ENCODE data around the gene TFPT. TPM values are rescaled to one million over a fixed set of nuclear protein-coding genes. Genes with fewer than 3 reads are reported as not detected.

The TFPT gene
- total and polyA plus RNA-seq, 4 donors = 2.4 to 5.6 (median 4.2) TPM

DNA sequence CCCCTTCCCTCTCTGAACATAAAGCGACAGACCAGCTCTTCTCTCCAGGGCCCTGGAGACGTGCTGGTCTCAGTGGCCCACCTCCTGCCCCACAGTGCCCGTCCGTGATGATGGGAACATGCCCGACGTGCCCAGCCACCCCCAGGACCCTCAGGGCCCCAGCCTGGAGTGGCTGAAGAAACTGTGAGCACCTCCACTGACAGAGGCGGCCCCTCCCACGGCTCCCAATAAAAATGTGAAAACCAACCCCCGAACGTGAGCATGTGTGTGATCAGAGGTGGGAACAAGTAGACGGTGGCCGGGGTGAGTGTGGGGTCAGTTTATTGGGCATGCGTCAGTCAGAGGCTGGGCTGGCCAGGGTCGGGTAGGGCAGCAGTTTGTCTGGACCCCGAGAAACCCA lies 8.7 kb downstream of the TFPT start:
- peaks cover 14 to 47% (median 18%) of the 10 kb centered on the region in 4 donors for H3K36me3 ChIP-seq (ENCODE audit: control insufficient read depth in 4 of 4, insufficient read depth in 3 of 4, low read depth in 1 of 4, low read length in 3 of 4)
- WGBS = 89% methylated on average over 15 of the region's 15 CpGs
- no peak for TF ChIP-seq TAF1 (conservative IDR thresholded peaks at IDR 0.05)
- TF ChIP-seq, protein P1, sequence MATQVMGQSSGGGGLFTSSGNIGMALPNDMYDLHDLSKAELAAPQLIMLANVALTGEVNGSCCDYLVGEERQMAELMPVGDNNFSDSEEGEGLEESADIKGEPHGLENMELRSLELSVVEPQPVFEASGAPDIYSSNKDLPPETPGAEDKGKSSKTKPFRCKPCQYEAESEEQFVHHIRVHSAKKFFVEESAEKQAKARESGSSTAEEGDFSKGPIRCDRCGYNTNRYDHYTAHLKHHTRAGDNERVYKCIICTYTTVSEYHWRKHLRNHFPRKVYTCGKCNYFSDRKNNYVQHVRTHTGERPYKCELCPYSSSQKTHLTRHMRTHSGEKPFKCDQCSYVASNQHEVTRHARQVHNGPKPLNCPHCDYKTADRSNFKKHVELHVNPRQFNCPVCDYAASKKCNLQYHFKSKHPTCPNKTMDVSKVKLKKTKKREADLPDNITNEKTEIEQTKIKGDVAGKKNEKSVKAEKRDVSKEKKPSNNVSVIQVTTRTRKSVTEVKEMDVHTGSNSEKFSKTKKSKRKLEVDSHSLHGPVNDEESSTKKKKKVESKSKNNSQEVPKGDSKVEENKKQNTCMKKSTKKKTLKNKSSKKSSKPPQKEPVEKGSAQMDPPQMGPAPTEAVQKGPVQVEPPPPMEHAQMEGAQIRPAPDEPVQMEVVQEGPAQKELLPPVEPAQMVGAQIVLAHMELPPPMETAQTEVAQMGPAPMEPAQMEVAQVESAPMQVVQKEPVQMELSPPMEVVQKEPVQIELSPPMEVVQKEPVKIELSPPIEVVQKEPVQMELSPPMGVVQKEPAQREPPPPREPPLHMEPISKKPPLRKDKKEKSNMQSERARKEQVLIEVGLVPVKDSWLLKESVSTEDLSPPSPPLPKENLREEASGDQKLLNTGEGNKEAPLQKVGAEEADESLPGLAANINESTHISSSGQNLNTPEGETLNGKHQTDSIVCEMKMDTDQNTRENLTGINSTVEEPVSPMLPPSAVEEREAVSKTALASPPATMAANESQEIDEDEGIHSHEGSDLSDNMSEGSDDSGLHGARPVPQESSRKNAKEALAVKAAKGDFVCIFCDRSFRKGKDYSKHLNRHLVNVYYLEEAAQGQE (IDR thresholded peaks at IDR 0.05) = no peak
- TF ChIP-seq SP1 (IDR thresholded peaks at IDR 0.05) = no peak
- no peak for TF ChIP-seq RXRA (IDR thresholded peaks at IDR 0.05)
- no peak for TF ChIP-seq HNF4G (IDR thresholded peaks at IDR 0.05)
- no peak for TF ChIP-seq NR2F2 (IDR thresholded peaks at IDR 0.05)
- TF ChIP-seq RAD21 (IDR thresholded peaks at IDR 0.05) = no peak
- TF ChIP-seq FOXA1 (IDR thresholded peaks at IDR 0.05) = no peak
- TF ChIP-seq EGR1 (IDR thresholded peaks at IDR 0.05; ENCODE audit: low read depth in 2 of 2) = no peak
- TF ChIP-seq YY1 (IDR thresholded peaks at IDR 0.05) = no peak
- TF ChIP-seq, protein P2, sequence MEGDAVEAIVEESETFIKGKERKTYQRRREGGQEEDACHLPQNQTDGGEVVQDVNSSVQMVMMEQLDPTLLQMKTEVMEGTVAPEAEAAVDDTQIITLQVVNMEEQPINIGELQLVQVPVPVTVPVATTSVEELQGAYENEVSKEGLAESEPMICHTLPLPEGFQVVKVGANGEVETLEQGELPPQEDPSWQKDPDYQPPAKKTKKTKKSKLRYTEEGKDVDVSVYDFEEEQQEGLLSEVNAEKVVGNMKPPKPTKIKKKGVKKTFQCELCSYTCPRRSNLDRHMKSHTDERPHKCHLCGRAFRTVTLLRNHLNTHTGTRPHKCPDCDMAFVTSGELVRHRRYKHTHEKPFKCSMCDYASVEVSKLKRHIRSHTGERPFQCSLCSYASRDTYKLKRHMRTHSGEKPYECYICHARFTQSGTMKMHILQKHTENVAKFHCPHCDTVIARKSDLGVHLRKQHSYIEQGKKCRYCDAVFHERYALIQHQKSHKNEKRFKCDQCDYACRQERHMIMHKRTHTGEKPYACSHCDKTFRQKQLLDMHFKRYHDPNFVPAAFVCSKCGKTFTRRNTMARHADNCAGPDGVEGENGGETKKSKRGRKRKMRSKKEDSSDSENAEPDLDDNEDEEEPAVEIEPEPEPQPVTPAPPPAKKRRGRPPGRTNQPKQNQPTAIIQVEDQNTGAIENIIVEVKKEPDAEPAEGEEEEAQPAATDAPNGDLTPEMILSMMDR (IDR thresholded peaks at IDR 0.05; ENCODE audit: low read depth, low read length, missing input control) = no peak
- TF ChIP-seq JUND (IDR thresholded peaks at IDR 0.05) = no peak
- TF ChIP-seq, protein P3, sequence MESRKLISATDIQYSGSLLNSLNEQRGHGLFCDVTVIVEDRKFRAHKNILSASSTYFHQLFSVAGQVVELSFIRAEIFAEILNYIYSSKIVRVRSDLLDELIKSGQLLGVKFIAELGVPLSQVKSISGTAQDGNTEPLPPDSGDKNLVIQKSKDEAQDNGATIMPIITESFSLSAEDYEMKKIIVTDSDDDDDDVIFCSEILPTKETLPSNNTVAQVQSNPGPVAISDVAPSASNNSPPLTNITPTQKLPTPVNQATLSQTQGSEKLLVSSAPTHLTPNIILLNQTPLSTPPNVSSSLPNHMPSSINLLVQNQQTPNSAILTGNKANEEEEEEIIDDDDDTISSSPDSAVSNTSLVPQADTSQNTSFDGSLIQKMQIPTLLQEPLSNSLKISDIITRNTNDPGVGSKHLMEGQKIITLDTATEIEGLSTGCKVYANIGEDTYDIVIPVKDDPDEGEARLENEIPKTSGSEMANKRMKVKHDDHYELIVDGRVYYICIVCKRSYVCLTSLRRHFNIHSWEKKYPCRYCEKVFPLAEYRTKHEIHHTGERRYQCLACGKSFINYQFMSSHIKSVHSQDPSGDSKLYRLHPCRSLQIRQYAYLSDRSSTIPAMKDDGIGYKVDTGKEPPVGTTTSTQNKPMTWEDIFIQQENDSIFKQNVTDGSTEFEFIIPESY (IDR thresholded peaks at IDR 0.05) = no peak
- no peaks in the 10 kb centered on the region for H3K27me3 ChIP-seq (ENCODE audit: control insufficient read depth in 4 of 4, insufficient read depth in 4 of 4, low read length in 3 of 4)
- H3K4me3 ChIP-seq (ENCODE audit: low read depth in 1 of 3, low read length in 3 of 3) = no peak overlapping the region
- no peak overlapping the region for H3K9ac ChIP-seq (ENCODE audit: low read depth in 1 of 2, low read length in 2 of 2)
- no peaks in the 10 kb centered on the region for H3K9me3 ChIP-seq (ENCODE audit: control insufficient read depth in 4 of 4, low read length in 3 of 4)
- DNase-seq (ENCODE audit: low spot score) = no peak
- no peak overlapping the region for H3K27ac ChIP-seq (ENCODE audit: low read depth in 1 of 2, low read length in 2 of 2)
- H3K4me1 ChIP-seq (ENCODE audit: control insufficient read depth in 4 of 4, insufficient read depth in 4 of 4, low read length in 3 of 4) = peaks cover 0 to 24% (median 9%) of the 10 kb centered on the region in 4 donors

DNA sequence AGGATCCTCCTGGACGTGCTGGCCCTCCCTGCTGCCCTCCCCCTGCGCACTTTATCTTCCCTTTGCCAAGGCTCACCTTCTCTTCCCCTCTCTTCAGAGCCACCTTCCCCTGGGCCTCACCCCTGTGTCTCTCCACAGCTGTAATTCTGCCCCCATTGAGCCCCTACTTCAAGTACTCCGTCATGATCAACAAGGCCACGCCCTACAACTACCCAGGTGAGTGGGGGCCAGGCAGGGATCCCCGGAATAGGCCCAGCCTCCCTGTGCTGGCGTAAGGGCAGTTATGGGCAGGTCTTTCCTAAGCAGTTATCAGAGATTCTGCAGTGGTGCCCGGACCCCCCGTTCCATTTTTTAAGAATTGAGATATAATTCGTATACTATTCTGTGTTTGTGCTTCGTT lies 9.7 kb downstream of the TFPT start:
- DNase-seq (ENCODE audit: low spot score) = no peak
- H3K4me3 ChIP-seq (ENCODE audit: low read depth in 1 of 3, low read length in 3 of 3) = no peak overlapping the region
- no peaks in the 10 kb centered on the region for H3K27me3 ChIP-seq (ENCODE audit: control insufficient read depth in 4 of 4, insufficient read depth in 4 of 4, low read length in 3 of 4)
- no peak overlapping the region for H3K9ac ChIP-seq (ENCODE audit: low read depth in 1 of 2, low read length in 2 of 2)
- peaks cover 14 to 44% (median 16%) of the 10 kb centered on the region in 4 donors for H3K36me3 ChIP-seq (ENCODE audit: control insufficient read depth in 4 of 4, insufficient read depth in 3 of 4, low read depth in 1 of 4, low read length in 3 of 4)
- no peaks in the 10 kb centered on the region for H3K9me3 ChIP-seq (ENCODE audit: control insufficient read depth in 4 of 4, low read length in 3 of 4)
- WGBS = 95% methylated on average over 10 of the region's 10 CpGs
- H3K4me1 ChIP-seq (ENCODE audit: control insufficient read depth in 4 of 4, insufficient read depth in 4 of 4, low read length in 3 of 4) = peaks cover 0 to 24% (median 9%) of the 10 kb centered on the region in 4 donors
- TF ChIP-seq EGR1 (IDR thresholded peaks at IDR 0.05; ENCODE audit: low read depth in 2 of 2) = no peak
- TF ChIP-seq GABPA (IDR thresholded peaks at IDR 0.05 in 1 of 2, conservative IDR thresholded peaks at IDR 0.05 in 1 of 2) = no peak
- no peak for TF ChIP-seq SP1 (IDR thresholded peaks at IDR 0.05)
- H3K27ac ChIP-seq (ENCODE audit: low read depth in 1 of 2, low read length in 2 of 2) = no peak overlapping the region
